Activated B cell treated with CpG ODN at 0.5 μM for 24 hours (primary cell): ENCODE results near the gene DDR1. TPM values are rescaled to one million over a fixed set of nuclear protein-coding genes. Genes with fewer than 3 reads are reported as not detected.

Source experiments
- ATAC-seq: fragments of 200-7000 bp; cut with Tn5 transposase; one replicate; pipeline ENCODE4 v1.10.0; 2021; ENCODE audit warnings: low read depth, mild to moderate bottlenecking, moderate library complexity
- CTCF ChIA-PET: fragments of 350-600 bp; sonication (Branson Sonifier 250); formaldehyde crosslinking; loops from one replicate; lab custom pipeline; 2021; ENCODE audit warnings: antibody characterized with exemption; lab: Charles Lee
- POLR2A ChIA-PET: fragments of 350-600 bp; sonication (Branson Sonifier 250); formaldehyde crosslinking; loops from one replicate; lab custom pipeline; 2021; ENCODE audit warnings: antibody characterized with exemption; lab: Charles Lee
- DNase-seq: peaks from one replicate; pipeline ENCODE4 v3.0.0; 2022
- H3K27ac Mint-ChIP-seq: one replicate; pipeline ENCODE4 v1.8.0; 2020; ENCODE audit warnings: mixed read lengths
- H3K27me3 Mint-ChIP-seq: one replicate; pipeline ENCODE4 v1.8.0; 2021; ENCODE audit warnings: mixed read lengths
- H3K36me3 Mint-ChIP-seq: one replicate; pipeline ENCODE4 v1.8.0; 2021; ENCODE audit warnings: low read depth, mixed read lengths
- H3K4me1 Mint-ChIP-seq: one replicate; pipeline ENCODE4 v1.8.0; 2021; ENCODE audit warnings: mixed read lengths
- H3K4me3 Mint-ChIP-seq: one replicate; pipeline ENCODE4 v1.8.0; 2020; ENCODE audit warnings: mild to moderate bottlenecking, mixed read lengths
- H3K9me3 Mint-ChIP-seq: one replicate; pipeline ENCODE4 v1.8.0; 2020; ENCODE audit warnings: mixed read lengths
- intact Hi-C: fragments of 100-400 bp; cut with micrococcal nuclease; formaldehyde crosslinking; loops from one replicate; pipeline ENCODE4 v1.15.1; 2024
- total RNA-seq: library from RNA; stranded (reverse); gene quantifications from 2 replicates; pipeline ENCODE4 v1.2.3, GENCODE V29; 2022
- TF ChIP-seq, protein P1 (sequence below): fragments of 200-600 bp; IDR thresholded peaks from one replicate; pipeline ENCODE4 v1.8.0; 2022; ENCODE audit warnings: antibody characterized with exemption, mild to moderate bottlenecking

The DDR1 gene
- total RNA-seq, result 16.8 and 18.7 TPM in 2 replicates

DNA sequence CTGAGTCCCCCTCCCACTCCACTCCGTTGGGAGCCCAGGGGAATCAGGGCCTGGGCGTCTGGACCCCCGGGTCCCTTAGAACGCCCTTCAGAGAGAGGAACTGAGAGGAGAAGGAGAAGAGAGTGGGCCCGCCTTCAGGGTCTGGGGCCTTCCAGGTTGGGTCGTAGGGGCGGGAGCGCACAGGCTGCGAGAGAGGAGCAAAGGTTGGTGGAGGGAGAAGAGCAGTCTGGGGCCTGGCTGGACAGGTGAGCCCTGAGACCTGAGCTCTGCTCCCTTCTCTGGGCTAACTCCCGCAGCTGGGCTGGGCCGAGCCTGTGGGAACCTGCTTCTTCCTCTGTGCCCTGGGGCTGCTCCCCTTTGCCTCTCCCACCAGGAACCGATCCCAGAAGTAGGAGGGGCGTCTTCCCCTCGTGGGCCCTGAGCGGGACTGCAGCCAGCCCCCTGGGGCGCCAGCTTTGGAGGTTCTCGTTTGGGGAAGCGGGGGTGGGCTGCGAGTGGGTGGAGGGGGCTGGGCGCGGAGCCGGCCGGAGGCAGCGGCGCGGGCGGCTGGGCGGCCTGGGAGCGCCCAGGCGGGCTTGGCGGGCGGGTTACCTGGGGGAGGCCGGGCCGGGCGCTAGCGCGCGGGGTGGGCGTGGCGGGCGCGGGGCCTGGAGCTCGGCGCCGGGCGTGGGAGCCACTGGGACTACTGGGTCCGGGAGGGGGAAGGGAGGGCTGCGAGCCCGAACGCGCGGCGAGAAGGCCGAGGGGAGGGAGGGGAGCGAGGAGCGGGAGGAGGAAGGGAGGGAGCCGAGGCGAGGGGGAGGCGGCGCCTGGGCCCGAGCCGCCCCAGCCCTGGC is at the start of gene DDR1:
Gene DDR1, plus strand, starts transcription at position 835 of the 836 bp plus-strand sequence. CDS start 4,211 bp downstream, outside the sequence.
- H3K27ac Mint-ChIP-seq, result peak within 1 kb of the TSS; percentile 80
- H3K4me3 Mint-ChIP-seq, result peak within 1 kb of the TSS; percentile 84
- ChIA-PET POLR2A (interaction anchor here (0.6 to 3.7 kb wide), 10 partner anchors 22 to 691 kb away, joined by 3 to 22 read pairs (median 8); partner anchors contain the start of genes DHX16, GTF2H4 and VARS2), CTCF (interaction anchor here (1.0 to 1.8 kb wide), 5 partner anchors 30 to 196 kb away, joined by 3 to 7 read pairs (median 3); no protein-coding TSS in a partner anchor)
- peak; percentile 59 for ATAC-seq
- intact Hi-C loops, result loop anchor here (1.0 to 2.0 kb wide), 2 partner anchors 24 to 31 kb away; partner anchors contain the start of genes GTF2H4 and VARS2
- TF ChIP-seq, protein P1, sequence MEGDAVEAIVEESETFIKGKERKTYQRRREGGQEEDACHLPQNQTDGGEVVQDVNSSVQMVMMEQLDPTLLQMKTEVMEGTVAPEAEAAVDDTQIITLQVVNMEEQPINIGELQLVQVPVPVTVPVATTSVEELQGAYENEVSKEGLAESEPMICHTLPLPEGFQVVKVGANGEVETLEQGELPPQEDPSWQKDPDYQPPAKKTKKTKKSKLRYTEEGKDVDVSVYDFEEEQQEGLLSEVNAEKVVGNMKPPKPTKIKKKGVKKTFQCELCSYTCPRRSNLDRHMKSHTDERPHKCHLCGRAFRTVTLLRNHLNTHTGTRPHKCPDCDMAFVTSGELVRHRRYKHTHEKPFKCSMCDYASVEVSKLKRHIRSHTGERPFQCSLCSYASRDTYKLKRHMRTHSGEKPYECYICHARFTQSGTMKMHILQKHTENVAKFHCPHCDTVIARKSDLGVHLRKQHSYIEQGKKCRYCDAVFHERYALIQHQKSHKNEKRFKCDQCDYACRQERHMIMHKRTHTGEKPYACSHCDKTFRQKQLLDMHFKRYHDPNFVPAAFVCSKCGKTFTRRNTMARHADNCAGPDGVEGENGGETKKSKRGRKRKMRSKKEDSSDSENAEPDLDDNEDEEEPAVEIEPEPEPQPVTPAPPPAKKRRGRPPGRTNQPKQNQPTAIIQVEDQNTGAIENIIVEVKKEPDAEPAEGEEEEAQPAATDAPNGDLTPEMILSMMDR, result no peak
- peak; percentile 47 for DNase-seq
- no peaks in the 10 kb centered on the region for H3K27me3 Mint-ChIP-seq
- peaks cover under 1% of the 10 kb centered on the region for H3K36me3 Mint-ChIP-seq
- H3K4me1 Mint-ChIP-seq, result peaks cover 64% of the 10 kb centered on the region
- no peaks in the 10 kb centered on the region for H3K9me3 Mint-ChIP-seq

DNA sequence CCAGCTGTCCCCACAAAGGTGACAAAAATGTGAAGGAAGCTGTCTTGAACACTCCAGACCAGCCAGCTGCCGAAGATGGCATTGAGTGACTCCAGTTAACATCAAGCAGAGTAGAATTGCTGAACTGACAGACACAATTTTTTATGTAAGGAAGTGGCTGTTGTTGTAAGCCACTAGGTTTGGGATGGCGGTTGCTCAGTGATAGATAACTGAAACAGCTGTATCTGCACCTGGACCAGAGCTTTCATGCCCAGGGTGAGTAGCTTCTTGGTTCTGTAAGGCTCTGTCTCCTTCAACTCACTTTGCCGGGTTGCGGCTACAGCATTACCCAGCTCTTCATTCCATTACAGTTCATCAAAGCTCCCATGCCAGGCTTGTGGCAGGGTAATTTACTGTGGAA is 49.7 kb upstream of the DDR1 start:
- Mint-ChIP-seq H3K27me3 (peaks cover 5% of the 10 kb centered on the region), H3K4me3 (no peak overlapping the region), H3K9me3 (no peaks in the 10 kb centered on the region), H3K36me3 (no peaks in the 10 kb centered on the region), H3K27ac (no peak overlapping the region), H3K4me1 (peaks cover 21% of the 10 kb centered on the region)
- ATAC-seq (no peak), DNase-seq (no peak)
- CTCF ChIA-PET, result interaction anchor here (0.7 to 1.5 kb wide), 4 partner anchors 12 to 252 kb away, joined by 3 to 5 read pairs (median 4); no protein-coding TSS in a partner anchor
- intact Hi-C loops, result no loop called here
- POLR2A ChIA-PET, result interaction anchor here (0.6 kb wide), 1 partner anchor 523 kb away, joined by 6 read pairs; no protein-coding TSS in a partner anchor
- TF ChIP-seq, protein P1, result no peak

DNA sequence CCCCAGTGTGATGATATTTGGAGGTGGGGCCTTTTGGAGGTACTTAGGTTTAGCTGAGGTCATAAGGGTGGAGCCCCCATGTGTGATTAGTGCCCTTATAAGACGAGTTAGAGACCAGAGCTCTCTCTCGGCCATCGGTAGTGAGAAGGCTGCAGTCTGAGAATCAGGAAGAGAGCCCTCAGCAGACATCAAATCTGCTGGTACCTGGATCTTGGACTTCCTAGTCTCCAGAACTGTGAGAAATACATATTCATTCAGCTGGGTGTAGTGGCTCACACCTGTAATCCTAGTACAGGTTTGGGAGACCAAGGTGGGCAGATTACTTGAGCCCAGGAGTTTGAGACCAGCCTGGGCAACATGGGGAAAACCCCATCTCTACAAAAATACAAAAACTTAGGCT is 48.7 kb upstream of the DDR1 start:
- no peak overlapping the region for H3K27ac Mint-ChIP-seq
- peaks cover 12% of the 10 kb centered on the region for H3K4me1 Mint-ChIP-seq
- DNase-seq (no peak), ATAC-seq (no peak)
- POLR2A ChIA-PET, result no interaction called here
- H3K9me3 Mint-ChIP-seq, result no peaks in the 10 kb centered on the region
- TF ChIP-seq, protein P1, result no peak
- CTCF ChIA-PET, result no interaction called here
- no peaks in the 10 kb centered on the region for H3K36me3 Mint-ChIP-seq
- H3K27me3 Mint-ChIP-seq, result peaks cover 5% of the 10 kb centered on the region
- H3K4me3 Mint-ChIP-seq, result no peak overlapping the region
- intact Hi-C loops, result no loop called here

DNA sequence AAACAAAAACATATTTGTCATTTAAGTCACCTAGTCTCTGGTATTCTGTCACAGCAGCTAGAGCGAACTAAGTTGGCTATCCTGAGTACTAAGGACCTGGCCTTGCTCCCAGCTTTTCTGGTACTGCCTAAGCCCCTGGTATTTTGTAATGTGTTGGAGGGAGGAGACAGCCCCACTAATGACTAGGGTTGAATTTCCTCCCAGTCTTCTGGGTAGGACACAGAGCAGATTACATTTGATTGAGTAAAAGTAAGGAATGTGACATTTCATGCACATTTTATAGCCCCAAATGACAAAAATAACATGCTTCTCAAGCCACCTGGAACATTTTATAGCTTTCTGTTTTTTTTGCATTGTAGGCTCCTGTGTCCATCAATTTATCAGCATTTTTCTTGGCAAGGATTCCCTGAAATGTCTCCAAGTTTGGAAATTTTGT is 47.9 kb upstream of the DDR1 start:
- peaks cover 5% of the 10 kb centered on the region for H3K27me3 Mint-ChIP-seq
- POLR2A ChIA-PET, result no interaction called here
- no peaks in the 10 kb centered on the region for H3K9me3 Mint-ChIP-seq
- no peak for ATAC-seq
- H3K27ac Mint-ChIP-seq, result no peak overlapping the region
- DNase-seq, result no peak
- H3K36me3 Mint-ChIP-seq, result no peaks in the 10 kb centered on the region
- CTCF ChIA-PET, result no interaction called here
- peaks cover 8% of the 10 kb centered on the region for H3K4me1 Mint-ChIP-seq
- intact Hi-C loops, result no loop called here
- TF ChIP-seq, protein P1, result no peak
- H3K4me3 Mint-ChIP-seq, result no peak overlapping the region

DNA sequence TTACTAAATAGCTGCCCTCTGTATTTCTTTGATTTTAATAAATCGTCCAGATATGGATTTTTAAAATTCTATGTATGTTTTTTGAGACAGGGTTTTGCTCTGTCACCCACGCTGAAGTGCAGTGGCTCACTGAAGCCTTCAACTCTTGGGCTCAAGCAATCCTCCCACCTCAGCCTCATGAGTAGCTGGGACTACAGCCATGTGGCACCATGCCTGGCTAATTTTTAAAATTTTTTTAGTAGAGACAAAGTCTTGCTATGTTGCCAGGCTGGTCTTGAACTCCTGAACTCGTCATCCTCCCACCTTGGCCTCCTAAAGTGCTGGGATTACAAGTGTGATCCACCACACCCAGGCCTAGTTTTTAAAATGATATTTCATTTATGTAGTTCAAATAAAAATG is 47.4 kb upstream of the DDR1 start:
- H3K36me3 Mint-ChIP-seq, result no peaks in the 10 kb centered on the region

More for the DNA sequence above, 47.4 kb upstream of the DDR1 start:
- no peaks in the 10 kb centered on the region for H3K9me3 Mint-ChIP-seq
- peaks cover 7% of the 10 kb centered on the region for H3K27me3 Mint-ChIP-seq
- intact Hi-C loops, result no loop called here
- POLR2A ChIA-PET, result no interaction called here
- H3K27ac Mint-ChIP-seq, result no peak overlapping the region
- ATAC-seq (no peak), DNase-seq (no peak)
- peaks cover 8% of the 10 kb centered on the region for H3K4me1 Mint-ChIP-seq
- CTCF ChIA-PET, result no interaction called here
- H3K4me3 Mint-ChIP-seq, result no peak overlapping the region
- TF ChIP-seq, protein P1, result no peak
